GM12878 (cell line): ENCODE measurements around the gene HSPA12B. TPM values are rescaled to one million over a fixed set of nuclear protein-coding genes. Genes with fewer than 3 reads are reported as not detected.

Source experiments
- ATAC-seq: fragments of 200-7000 bp; cut with Tn5 transposase; 3 replicates; pipeline ENCODE4 v1.9.1; 2020; ENCODE audit warnings: mild to moderate bottlenecking, moderate library complexity
- BruUV-seq: library from RNA; stranded (reverse); fragments of 400-500 nt; replicated peaks from 2 replicates; lab custom pipeline; 2021; lab: Mats Ljungman, UMichigan
- CTCF ChIA-PET: fragments of 300-600 bp; sonication (Branson Sonifier 250); formaldehyde crosslinking; extraction: SDS; loops from one replicate; lab custom pipeline; 2021; ENCODE audit warnings: inconsistent platforms; lab: Yijun Ruan, JAX
- POLR2A ChIA-PET: fragments of 350-600 bp; formaldehyde crosslinking; extraction: SDS; loops from one replicate; lab custom pipeline; 2021; ENCODE audit warnings: inconsistent platforms; lab: Charles Lee
- RAD21 ChIA-PET: fragments of 300-600 bp; sonication (Branson Sonifier 250); formaldehyde crosslinking; loops from one replicate; lab custom pipeline; 2023; ENCODE audit warnings: antibody characterized with exemption; ENCODE audit not compliant: unreplicated experiment; lab: Charles Lee
- SMC1A ChIA-PET: fragments of 300-600 bp; sonication (Branson Sonifier 250); formaldehyde crosslinking; loops from one replicate; lab custom pipeline; 2023; ENCODE audit not compliant: unreplicated experiment, uncharacterized antibody; lab: Charles Lee
- DNase-seq: peaks from one replicate; pipeline ENCODE4 v3.0.0-alpha.2; 2011; ENCODE audit warnings: low read depth, low spot score
- FAIRE-seq: peaks from 3 replicates; lab custom pipeline; 2011; peaks lifted over from hg19 to GRCh38; lab: Jason Lieb, UNC
- H2AFZ ChIP-seq: 2 replicates; pipeline ENCODE4 v1.6.0; 2011; ENCODE audit warnings: low read depth, low read length, control low read depth; ENCODE audit not compliant: control insufficient read depth
- H3K27ac ChIP-seq: 2 replicates; pipeline ENCODE4 v1.5.1; 2011; ENCODE audit warnings: control low read depth; ENCODE audit not compliant: control insufficient read depth, insufficient read depth
- H3K27me3 ChIP-seq, 2 experiments: replicated peaks in 1 of 2; 2 replicates each; pipeline versions ENCODE4 v1.6.0 to v1.6.1; 2011; ENCODE audit warnings: low read length in 1 of 2; ENCODE audit not compliant: control insufficient read depth in 2 of 2, insufficient read depth in 2 of 2
- H3K36me3 ChIP-seq, 2 experiments: 2 replicates each; pipeline ENCODE4 v1.5.1; 2011; ENCODE audit warnings: low read length in 1 of 2; ENCODE audit not compliant: control insufficient read depth in 2 of 2, insufficient read depth in 2 of 2
- H3K4me1 ChIP-seq: 2 replicates; pipeline ENCODE4 v1.6.1; 2011; ENCODE audit warnings: mild to moderate bottlenecking, low read length, moderate library complexity, mixed read lengths; ENCODE audit not compliant: control insufficient read depth, insufficient read depth
- H3K4me2 ChIP-seq: 2 replicates; pipeline ENCODE4 v1.6.0; 2011; ENCODE audit warnings: control low read depth; ENCODE audit not compliant: control insufficient read depth, insufficient read depth
- H3K4me3 ChIP-seq: fragments of 200-600 bp; sonication (generic); 2 replicates; pipeline ENCODE4 v1.5.1; 2016
- H3K79me2 ChIP-seq: 2 replicates; pipeline ENCODE4 v1.6.0; 2011; ENCODE audit warnings: low read length; ENCODE audit not compliant: control insufficient read depth, insufficient read depth
- H3K9ac ChIP-seq: 2 replicates; pipeline ENCODE4 v1.8.0; 2011; ENCODE audit warnings: low read length, control low read depth, mixed read lengths; ENCODE audit not compliant: control insufficient read depth, insufficient read depth
- H3K9me3 ChIP-seq: replicated peaks from 3 replicates; pipeline ENCODE4 v1.5.1; 2011; ENCODE audit warnings: mild to moderate bottlenecking, low read length; ENCODE audit not compliant: control insufficient read depth, insufficient read depth
- H4K20me1 ChIP-seq: 2 replicates; pipeline ENCODE4 v1.6.0; 2011; ENCODE audit not compliant: control insufficient read depth, insufficient read depth
- BCLAF1 ChIP-seq: fragments of 450-650 bp; IDR thresholded peaks from 2 replicates; pipeline ENCODE4 v1.6.1; 2017; ENCODE audit warnings: antibody characterized with exemption, mild to moderate bottlenecking, moderate library complexity
- CBFB ChIP-seq: IDR thresholded peaks from 2 replicates; pipeline ENCODE4 v1.6.1; 2016; ENCODE audit warnings: antibody characterized with exemption, low read depth
- EP300 ChIP-seq, 2 experiments: fragments of 150-350 bp in 1 of 2; IDR thresholded peaks; 2 replicates each; pipeline ENCODE4 v1.6.1; 2011 to 2012; ENCODE audit warnings: low read depth in 2 of 2, low read length in 2 of 2, borderline replicate concordance in 1 of 2, improper control_type of control experiment in 1 of 2, inconsistent platforms in 1 of 2; ENCODE audit not compliant: control insufficient read depth in 1 of 2
- FOXM1 ChIP-seq: IDR thresholded peaks from 2 replicates; pipeline ENCODE4 v1.6.1; 2012; ENCODE audit warnings: low read depth, mild to moderate bottlenecking, inconsistent platforms, low read length, moderate library complexity
- NFYA ChIP-seq: IDR thresholded peaks from 2 replicates; pipeline ENCODE4 v1.6.1; 2011; ENCODE audit warnings: low read depth, mild to moderate bottlenecking, low read length, improper control_type of control experiment, borderline replicate concordance
- NRF1 ChIP-seq: conservative IDR thresholded peaks from 2 replicates; pipeline ENCODE4 v1.6.1; 2011; ENCODE audit warnings: mild to moderate bottlenecking, low read depth, low read length, improper control_type of control experiment
- PAX8 ChIP-seq: fragments of 450-650 bp; IDR thresholded peaks from 2 replicates; pipeline ENCODE4 v1.6.1; 2017; ENCODE audit warnings: mild to moderate bottlenecking, moderate library complexity
- PKNOX1 ChIP-seq: fragments of 450-650 bp; IDR thresholded peaks from 2 replicates; pipeline ENCODE4 v1.6.1; 2016; ENCODE audit warnings: mild to moderate bottlenecking
- POLR2AphosphoS5 ChIP-seq: IDR thresholded peaks from 2 replicates; pipeline ENCODE4 v1.6.1; 2011; ENCODE audit warnings: mild to moderate bottlenecking, low read length, inconsistent platforms
- RB1 ChIP-seq: fragments of 450-650 bp; formaldehyde crosslinking; IDR thresholded peaks from 2 replicates; pipeline ENCODE4 v1.6.1; 2017; ENCODE audit warnings: mild to moderate bottlenecking, borderline replicate concordance
- RBBP5 ChIP-seq: fragments of 200-600 bp; sonication (generic); conservative IDR thresholded peaks from 2 replicates; pipeline ENCODE4 v1.6.1; 2016
- SIN3A ChIP-seq: IDR thresholded peaks from 2 replicates; pipeline ENCODE4 v1.6.1; 2012; ENCODE audit warnings: low read depth, low read length, improper control_type of control experiment
- SPI1 ChIP-seq: IDR thresholded peaks from 2 replicates; pipeline ENCODE4 v1.6.1; 2011; ENCODE audit warnings: low read depth, mild to moderate bottlenecking, low read length, moderate library complexity, borderline replicate concordance; ENCODE audit not compliant: insufficient read depth
- TARDBP ChIP-seq: IDR thresholded peaks from 2 replicates; pipeline ENCODE4 v1.6.1; 2016; ENCODE audit warnings: borderline replicate concordance
- WGBS: methylation state at CpG from one replicate; pipeline ENCODE4 v1.1.6; 2016; ENCODE audit warnings: low lambda C conversion rate; ENCODE audit not compliant: insufficient replicate concordance, insufficient coverage; ENCODE audit errors: missing lambda C conversion rate; 5-methylcytosine and 5-hydroxymethylcytosine counted together
- in situ Hi-C: fragments of 300-500 bp; cut with MboI; formaldehyde crosslinking; loops from 9 replicates; pipeline ENCODE4 v1.14.3; 2018; ENCODE audit warnings: mixed read lengths
- intact Hi-C: fragments of 100-400 bp; cut with micrococcal nuclease; formaldehyde crosslinking; loops from one replicate; pipeline ENCODE4 v1.14.2; 2022; ENCODE audit not compliant: unreplicated experiment
- polyA plus RNA-seq, 11 experiments: library from polyadenylated mRNA; depleted of rRNA in 4 of 11; unstranded in 6 of 11; stranded (reverse) in 5 of 11; fragments of >200 nt; fragmentation: Nextera tagmentation in 4 of 11; fragmentation: Illumina TruSeq in 1 of 11; extraction: Ambion mirVana in 4 of 11; extraction: Trizol in 1 of 11; gene quantifications; 1 replicate in 1 of 11; 2 replicates in 10 of 11; pipeline versions ENCODE4 v1.2.1 to v1.2.3, GENCODE V29; 2011 to 2016; ENCODE audit warnings: inconsistent platforms in 2 of 11, missing spikeins in 2 of 11, low read depth in 1 of 11
- total RNA-seq, 4 experiments: library from RNA; depleted of rRNA in 3 of 4; stranded (reverse); fragments of >200 nt in 3 of 4; fragmentation: Illumina TruSeq in 1 of 4; extraction: Trizol in 1 of 4; gene quantifications; 2 replicates each; pipeline versions ENCODE4 v1.2.1 to v1.2.3, GENCODE V29; 2013 to 2021
- TF ChIP-seq, protein P1 (sequence below): fragments of 450-650 bp; IDR thresholded peaks from 2 replicates; pipeline ENCODE4 v1.6.1; 2017; ENCODE audit warnings: mild to moderate bottlenecking, low read depth, inconsistent platforms; ENCODE audit not compliant: poor library complexity, severe bottlenecking

HSPA12B gene
- total and polyA plus RNA-seq, 10 of the 15 experiments (the other 5 are each of a cell fraction or from before 2014, with no cell fraction given) = 0.08 TPM; not detected in 9

DNA sequence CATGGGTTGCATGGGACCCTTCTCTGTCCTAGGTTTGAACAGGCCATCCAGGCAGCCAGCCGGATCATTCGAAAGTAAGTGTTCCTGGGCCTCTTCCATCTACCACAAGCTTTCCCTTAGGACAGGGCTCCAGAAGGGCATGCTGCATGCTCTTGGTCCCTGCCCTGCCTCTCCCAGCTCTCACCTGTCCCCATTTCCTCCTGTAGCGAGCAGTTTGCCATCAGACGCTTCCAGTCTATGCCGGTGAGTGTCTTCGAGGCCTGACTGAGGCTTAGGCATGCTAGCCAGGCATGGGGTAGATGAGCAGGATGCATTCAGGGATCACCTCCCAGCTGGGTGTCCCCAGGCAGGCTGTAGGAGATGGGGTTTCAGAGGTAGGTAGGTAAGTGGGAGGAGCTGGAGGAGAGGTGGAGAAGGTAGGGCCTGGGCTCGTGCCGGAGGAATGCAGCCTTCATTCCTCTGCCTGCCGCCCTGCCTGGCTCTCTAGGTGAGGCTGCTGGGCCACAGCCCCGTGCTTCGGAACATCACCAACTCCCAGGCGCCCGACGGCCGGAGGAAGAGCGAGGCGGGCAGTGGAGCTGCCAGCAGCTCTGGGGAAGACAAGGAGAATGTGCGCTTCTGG, 67.9 kb downstream of the HSPA12B start:
- intact Hi-C loops (no loop called here), in situ Hi-C loops (no loop called here)
- no peaks in the 10 kb centered on the region for H3K9me3 ChIP-seq
- peaks cover 18% of the 10 kb centered on the region for H3K79me2 ChIP-seq
- H4K20me1 ChIP-seq = no peaks in the 10 kb centered on the region
- ChIA-PET CTCF (interaction anchor here (0.6 to 3.8 kb wide), 4 partner anchors 13 to 53 kb away, joined by 3 to 33 read pairs (median 4); partner anchors contain the start of gene AP5S1), POLR2A (interaction anchor here (0.5 to 1.5 kb wide), 6 partner anchors 8 to 33 kb away, joined by 3 to 7 read pairs (median 4); partner anchors contain the start of genes ADISSP, AP5S1 and CENPB), RAD21 (interaction anchor here (0.8 to 1.5 kb wide), 4 partner anchors 11 to 20 kb away, joined by 3 to 6 read pairs (median 4); partner anchors contain the start of gene AP5S1), SMC1A (interaction anchor here (0.8 to 2.3 kb wide), 6 partner anchors 13 to 43 kb away, joined by 3 to 7 read pairs (median 6); partner anchors contain the start of genes AP5S1 and CENPB)
- no peaks in the 10 kb centered on the region for H3K27me3 ChIP-seq
- no TSS peak for BruUV-seq
- no peak overlapping the region for H3K9ac ChIP-seq
- WGBS = 92% methylated on average over 18 of the region's 18 CpGs
- H3K4me1 ChIP-seq = peaks cover 41% of the 10 kb centered on the region
- ATAC-seq = no peak
- H3K36me3 ChIP-seq = peaks cover 23 to 28% of the 10 kb centered on the region in 2 experiments
- peak overlapping the region; percentile 85 for H3K4me2 ChIP-seq
- H3K27ac ChIP-seq = no peak overlapping the region
- DNase-seq = no peak
- no peak for TF ChIP-seq SIN3A
- no peak for TF ChIP-seq CBFB
- TF ChIP-seq PKNOX1 = no peak
- TF ChIP-seq PAX8 = no peak
- no peak for TF ChIP-seq NFYA
- no peak for TF ChIP-seq RB1
- no peak for TF ChIP-seq BCLAF1
- TF ChIP-seq EP300 (IDR thresholded peaks at IDR 0.05; ENCODE audit: borderline replicate concordance in 1 of 2, control insufficient read depth in 1 of 2, low read depth in 2 of 2, low read length in 2 of 2) = no peak
- no peak for TF ChIP-seq POLR2AphosphoS5
- no peak for TF ChIP-seq RBBP5
- no peak for TF ChIP-seq NRF1
- TF ChIP-seq, protein P1, sequence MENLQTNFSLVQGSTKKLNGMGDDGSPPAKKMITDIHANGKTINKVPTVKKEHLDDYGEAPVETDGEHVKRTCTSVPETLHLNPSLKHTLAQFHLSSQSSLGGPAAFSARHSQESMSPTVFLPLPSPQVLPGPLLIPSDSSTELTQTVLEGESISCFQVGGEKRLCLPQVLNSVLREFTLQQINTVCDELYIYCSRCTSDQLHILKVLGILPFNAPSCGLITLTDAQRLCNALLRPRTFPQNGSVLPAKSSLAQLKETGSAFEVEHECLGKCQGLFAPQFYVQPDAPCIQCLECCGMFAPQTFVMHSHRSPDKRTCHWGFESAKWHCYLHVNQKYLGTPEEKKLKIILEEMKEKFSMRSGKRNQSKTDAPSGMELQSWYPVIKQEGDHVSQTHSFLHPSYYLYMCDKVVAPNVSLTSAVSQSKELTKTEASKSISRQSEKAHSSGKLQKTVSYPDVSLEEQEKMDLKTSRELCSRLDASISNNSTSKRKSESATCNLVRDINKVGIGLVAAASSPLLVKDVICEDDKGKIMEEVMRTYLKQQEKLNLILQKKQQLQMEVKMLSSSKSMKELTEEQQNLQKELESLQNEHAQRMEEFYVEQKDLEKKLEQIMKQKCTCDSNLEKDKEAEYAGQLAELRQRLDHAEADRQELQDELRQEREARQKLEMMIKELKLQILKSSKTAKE = no peak
- TF ChIP-seq TARDBP = no peak
- TF ChIP-seq FOXM1 = no peak
- TF ChIP-seq SPI1 = no peak
- no peak overlapping the region for H3K4me3 ChIP-seq
- FAIRE-seq = no peak
- H2AFZ ChIP-seq = no peak overlapping the region
